Stomach smooth muscle (tissue), 2 donors: ENCODE results near the gene KIF26B.

Experiments used
- H3K27ac ChIP-seq: one replicate; pipeline ENCODE4 v1.7.0; 2013; ENCODE audit warnings: mild to moderate bottlenecking, low read length, inconsistent platforms
- H3K27me3 ChIP-seq, 2 donors: one replicate each; pipeline ENCODE4 v1.7.0; 2013; ENCODE audit warnings: low read length in 2 of 2; ENCODE audit not compliant: insufficient read depth in 2 of 2, control insufficient read depth in 1 of 2
- H3K36me3 ChIP-seq, 2 donors: one replicate each; pipeline ENCODE4 v1.7.0; 2013; ENCODE audit warnings: low read length in 2 of 2; ENCODE audit not compliant: control insufficient read depth in 2 of 2, insufficient read depth in 2 of 2
- H3K4me1 ChIP-seq: one replicate; pipeline ENCODE4 v1.7.0; 2013; ENCODE audit warnings: low read length; ENCODE audit not compliant: control insufficient read depth, insufficient read depth
- H3K4me3 ChIP-seq, 2 donors: one replicate each; pipeline ENCODE4 v1.7.0; 2013; ENCODE audit warnings: low read length in 2 of 2
- H3K9ac ChIP-seq, 2 donors: one replicate each; pipeline ENCODE4 v1.7.0; 2013; ENCODE audit warnings: low read length in 2 of 2, mild to moderate bottlenecking in 1 of 2
- H3K9me3 ChIP-seq, 2 donors: one replicate each; pipeline ENCODE4 v1.7.0; 2013; ENCODE audit warnings: low read length in 2 of 2; ENCODE audit not compliant: control insufficient read depth in 2 of 2
- donor health status: healthy.
- donor health status: Pancreatic carcinoma.

Gene KIF26B

GRCh38 chr1:245500546-245500945 is 345.8 kb downstream of the KIF26B start:
- H3K36me3 ChIP-seq: no peaks in the 10 kb centered on the region
- no peaks in the 10 kb centered on the region for H3K4me1 ChIP-seq
- H3K27me3 ChIP-seq: no peaks in the 10 kb centered on the region
- no peak overlapping the region for H3K27ac ChIP-seq
- H3K9ac ChIP-seq: no peak overlapping the region
- no peak overlapping the region for H3K4me3 ChIP-seq
- no peaks in the 10 kb centered on the region for H3K9me3 ChIP-seq

- no peaks in the 10 kb centered on the region for H3K27me3 ChIP-seq
- no peak overlapping the region for H3K4me3 ChIP-seq
- H3K4me1 ChIP-seq: no peaks in the 10 kb centered on the region
- no peaks in the 10 kb centered on the region for H3K9me3 ChIP-seq
- no peak overlapping the region for H3K9ac ChIP-seq
- H3K27ac ChIP-seq: no peak overlapping the region
- no peaks in the 10 kb centered on the region for H3K36me3 ChIP-seq
These were observed 346.8 kb downstream of the KIF26B start for GRCh38 chr1:245501633-245502032.

GRCh38 chr1:245503548-245503947 is 348.8 kb downstream of the KIF26B start:
- Histone ChIP-seq H3K27ac (no peak overlapping the region), H3K36me3 (no peaks in the 10 kb centered on the region), H3K4me3 (no peak overlapping the region), H3K9me3 (no peaks in the 10 kb centered on the region), H3K4me1 (no peaks in the 10 kb centered on the region), H3K27me3 (no peaks in the 10 kb centered on the region), H3K9ac (no peak overlapping the region)

- Histone ChIP-seq H3K36me3 (no peaks in the 10 kb centered on the region), H3K9me3 (peaks cover 0 to 5% of the 10 kb centered on the region in 2 donors), H3K4me1 (peaks cover 5% of the 10 kb centered on the region), H3K27ac (no peak overlapping the region), H3K4me3 (no peak overlapping the region), H3K9ac (no peak overlapping the region), H3K27me3 (peaks cover 5 to 7% of the 10 kb centered on the region in 2 donors)
These were observed 355.4 kb downstream of the KIF26B start for GRCh38 chr1:245510144-245510543.

GRCh38 chr1:245512181-245512888 is 357.6 kb downstream of the KIF26B start:
- peaks cover 0 to 5% of the 10 kb centered on the region in 2 donors for H3K9me3 ChIP-seq
- H3K4me1 ChIP-seq: peaks cover 5% of the 10 kb centered on the region
- no peak overlapping the region for H3K27ac ChIP-seq
- no peak overlapping the region for H3K9ac ChIP-seq
- peak overlapping the region; percentile 23 to 44 for H3K4me3 ChIP-seq
- peaks cover 5 to 7% of the 10 kb centered on the region in 2 donors for H3K27me3 ChIP-seq
- no peaks in the 10 kb centered on the region for H3K36me3 ChIP-seq

- H3K4me1 ChIP-seq: peaks cover 5% of the 10 kb centered on the region
- H3K9me3 ChIP-seq: peaks cover 0 to 5% of the 10 kb centered on the region in 2 donors
- no peak overlapping the region for H3K9ac ChIP-seq
- H3K27me3 ChIP-seq: peaks cover 5 to 7% of the 10 kb centered on the region in 2 donors
- H3K27ac ChIP-seq: no peak overlapping the region
- no peaks in the 10 kb centered on the region for H3K36me3 ChIP-seq
- H3K4me3 ChIP-seq: no peak overlapping the region
These were observed 358.3 kb downstream of the KIF26B start for GRCh38 chr1:245512980-245513578.

- Histone ChIP-seq H3K27ac (no peak overlapping the region), H3K27me3 (peaks cover 0 to 3% of the 10 kb centered on the region in 2 donors), H3K36me3 (no peaks in the 10 kb centered on the region), H3K4me3 (no peak overlapping the region), H3K9ac (no peak overlapping the region), H3K4me1 (peaks cover 5% of the 10 kb centered on the region), H3K9me3 (no peaks in the 10 kb centered on the region)
These were observed 361.5 kb downstream of the KIF26B start for GRCh38 chr1:245516284-245516759.

GRCh38 chr1:245520611-245521010 is 365.8 kb downstream of the KIF26B start:
- no peaks in the 10 kb centered on the region for H3K27me3 ChIP-seq
- peaks cover 0 to 3% of the 10 kb centered on the region in 2 donors for H3K9me3 ChIP-seq
- no peaks in the 10 kb centered on the region for H3K36me3 ChIP-seq
- H3K27ac ChIP-seq: no peak overlapping the region
- no peak overlapping the region for H3K9ac ChIP-seq
- no peak overlapping the region for H3K4me3 ChIP-seq
- H3K4me1 ChIP-seq: no peaks in the 10 kb centered on the region

- Histone ChIP-seq H3K4me3 (no peak overlapping the region), H3K27me3 (no peaks in the 10 kb centered on the region), H3K36me3 (no peaks in the 10 kb centered on the region), H3K4me1 (no peaks in the 10 kb centered on the region), H3K9me3 (peaks cover 0 to 3% of the 10 kb centered on the region in 2 donors), H3K9ac (no peak overlapping the region), H3K27ac (no peak overlapping the region)
These were observed 371.4 kb downstream of the KIF26B start for GRCh38 chr1:245526141-245526540.

GRCh38 chr1:245528258-245528635 is 373.5 kb downstream of the KIF26B start:
- Histone ChIP-seq H3K36me3 (no peaks in the 10 kb centered on the region), H3K27me3 (no peaks in the 10 kb centered on the region), H3K4me3 (no peak overlapping the region), H3K27ac (no peak overlapping the region), H3K4me1 (no peaks in the 10 kb centered on the region), H3K9ac (no peak overlapping the region), H3K9me3 (peaks cover 0 to 3% of the 10 kb centered on the region in 2 donors)

- Histone ChIP-seq H3K36me3 (no peaks in the 10 kb centered on the region), H3K9me3 (no peaks in the 10 kb centered on the region), H3K27ac (no peak overlapping the region), H3K9ac (no peak overlapping the region), H3K4me3 (no peak overlapping the region), H3K4me1 (no peaks in the 10 kb centered on the region), H3K27me3 (peaks cover 0 to 2% of the 10 kb centered on the region in 2 donors)
These were observed 376.2 kb downstream of the KIF26B start for GRCh38 chr1:245530937-245531336.
